Colonic mucosa (tissue), 4 donors: Measurements from ENCODE around the gene MPPED1. TPM values are rescaled to one million over a fixed set of nuclear protein-coding genes. Genes with fewer than 3 reads are reported as not detected.

Experiments used
- DNase-seq: peaks from one replicate; pipeline ENCODE4 v3.0.0-alpha.2; 2020
- H3K27ac ChIP-seq: fragments of 200-600 bp; one replicate; pipeline ENCODE4 v1.8.0; 2021
- H3K27me3 ChIP-seq: fragments of 200-600 bp; one replicate; pipeline ENCODE4 v1.8.0; 2021
- H3K36me3 ChIP-seq: fragments of 200-600 bp; one replicate; pipeline ENCODE4 v1.8.0; 2021
- H3K4me1 ChIP-seq: fragments of 200-600 bp; one replicate; pipeline ENCODE4 v1.8.0; 2021; ENCODE audit warnings: mild to moderate bottlenecking
- H3K4me3 ChIP-seq: fragments of 200-600 bp; one replicate; pipeline ENCODE4 v1.8.0; 2021
- H3K9ac ChIP-seq, 2 donors: one replicate each; pipeline ENCODE4 v1.7.0; 2013; ENCODE audit warnings: control low read depth in 2 of 2, low read depth in 2 of 2, low read length in 2 of 2
- H3K9me3 ChIP-seq: fragments of 200-600 bp; one replicate; pipeline ENCODE4 v1.8.0; 2021
- intact Hi-C: fragments of 100-400 bp; cut with DNase I; formaldehyde crosslinking; loops from one replicate; pipeline ENCODE4 v1.14.1; 2022
- total RNA-seq, 2 donors: library from RNA; stranded (reverse); fragmentation: NEBNext Ultra II Directional in 1 of 2; extraction: Animal tissue kit (Norgen Biotek cat#: 25700) in 1 of 2; gene quantifications; one replicate each; pipeline ENCODE4 v1.2.1, GENCODE V29; 2021
- TF ChIP-seq, protein P1 (sequence below): fragments of 200-600 bp; IDR thresholded peaks from one replicate; pipeline ENCODE4 v1.8.0; 2022; ENCODE audit warnings: antibody characterized with exemption, mild to moderate bottlenecking
- donor health status: healthy.
- donor health status: DM: no; HTN: no; CAD: no.
- donor health status: DM: no; HTN: no; CAD: no.

The MPPED1 gene
- total RNA-seq, 2 donors from 2014 or later = 0.05 TPM; not detected in 1

DNA sequence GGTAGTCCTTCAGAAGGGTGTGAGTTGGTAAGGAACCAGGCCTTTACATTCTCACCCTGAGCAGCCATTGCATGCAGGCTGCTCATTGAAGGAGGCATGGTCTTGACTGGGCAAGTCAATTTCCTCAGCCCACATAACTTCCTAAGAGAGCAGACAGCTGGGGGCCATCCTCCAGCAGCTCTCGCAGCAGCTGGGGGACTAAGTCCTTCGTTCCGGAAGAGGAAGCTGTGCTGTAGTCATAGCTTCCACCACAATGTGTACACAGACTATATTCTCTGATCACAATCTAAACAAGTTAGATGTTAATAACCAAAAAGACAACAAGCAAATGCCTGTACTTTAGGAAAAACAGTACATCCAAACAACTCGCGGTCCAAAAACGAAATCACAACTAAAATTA lies 30.1 kb upstream of the MPPED1 start:
- H3K9ac ChIP-seq = no peak overlapping the region
- no peaks in the 10 kb centered on the region for H3K36me3 ChIP-seq
- no peaks in the 10 kb centered on the region for H3K9me3 ChIP-seq
- no peak overlapping the region for H3K4me3 ChIP-seq
- TF ChIP-seq, protein P1, sequence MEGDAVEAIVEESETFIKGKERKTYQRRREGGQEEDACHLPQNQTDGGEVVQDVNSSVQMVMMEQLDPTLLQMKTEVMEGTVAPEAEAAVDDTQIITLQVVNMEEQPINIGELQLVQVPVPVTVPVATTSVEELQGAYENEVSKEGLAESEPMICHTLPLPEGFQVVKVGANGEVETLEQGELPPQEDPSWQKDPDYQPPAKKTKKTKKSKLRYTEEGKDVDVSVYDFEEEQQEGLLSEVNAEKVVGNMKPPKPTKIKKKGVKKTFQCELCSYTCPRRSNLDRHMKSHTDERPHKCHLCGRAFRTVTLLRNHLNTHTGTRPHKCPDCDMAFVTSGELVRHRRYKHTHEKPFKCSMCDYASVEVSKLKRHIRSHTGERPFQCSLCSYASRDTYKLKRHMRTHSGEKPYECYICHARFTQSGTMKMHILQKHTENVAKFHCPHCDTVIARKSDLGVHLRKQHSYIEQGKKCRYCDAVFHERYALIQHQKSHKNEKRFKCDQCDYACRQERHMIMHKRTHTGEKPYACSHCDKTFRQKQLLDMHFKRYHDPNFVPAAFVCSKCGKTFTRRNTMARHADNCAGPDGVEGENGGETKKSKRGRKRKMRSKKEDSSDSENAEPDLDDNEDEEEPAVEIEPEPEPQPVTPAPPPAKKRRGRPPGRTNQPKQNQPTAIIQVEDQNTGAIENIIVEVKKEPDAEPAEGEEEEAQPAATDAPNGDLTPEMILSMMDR = no peak
- no peak for DNase-seq
- intact Hi-C loops = no loop called here
- H3K27me3 ChIP-seq = peaks cover 2% of the 10 kb centered on the region
- H3K27ac ChIP-seq = no peak overlapping the region
- H3K4me1 ChIP-seq = no peaks in the 10 kb centered on the region

- H3K9me3 ChIP-seq = no peaks in the 10 kb centered on the region
- H3K27me3 ChIP-seq = peaks cover 6% of the 10 kb centered on the region
- DNase-seq = no peak
- H3K4me3 ChIP-seq = no peak overlapping the region
- TF ChIP-seq, protein P1 = no peak
- H3K9ac ChIP-seq = no peak overlapping the region
- no peaks in the 10 kb centered on the region for H3K36me3 ChIP-seq
- no peak overlapping the region for H3K27ac ChIP-seq
- H3K4me1 ChIP-seq = no peaks in the 10 kb centered on the region
- intact Hi-C loops = loop anchor here (2.0 to 5.0 kb wide), 3 partner anchors 110 to 442 kb away; no protein-coding TSS in a partner anchor
Measured at GRCh38 chr22:43384863-43385262, 27.0 kb upstream of the MPPED1 start.

DNA sequence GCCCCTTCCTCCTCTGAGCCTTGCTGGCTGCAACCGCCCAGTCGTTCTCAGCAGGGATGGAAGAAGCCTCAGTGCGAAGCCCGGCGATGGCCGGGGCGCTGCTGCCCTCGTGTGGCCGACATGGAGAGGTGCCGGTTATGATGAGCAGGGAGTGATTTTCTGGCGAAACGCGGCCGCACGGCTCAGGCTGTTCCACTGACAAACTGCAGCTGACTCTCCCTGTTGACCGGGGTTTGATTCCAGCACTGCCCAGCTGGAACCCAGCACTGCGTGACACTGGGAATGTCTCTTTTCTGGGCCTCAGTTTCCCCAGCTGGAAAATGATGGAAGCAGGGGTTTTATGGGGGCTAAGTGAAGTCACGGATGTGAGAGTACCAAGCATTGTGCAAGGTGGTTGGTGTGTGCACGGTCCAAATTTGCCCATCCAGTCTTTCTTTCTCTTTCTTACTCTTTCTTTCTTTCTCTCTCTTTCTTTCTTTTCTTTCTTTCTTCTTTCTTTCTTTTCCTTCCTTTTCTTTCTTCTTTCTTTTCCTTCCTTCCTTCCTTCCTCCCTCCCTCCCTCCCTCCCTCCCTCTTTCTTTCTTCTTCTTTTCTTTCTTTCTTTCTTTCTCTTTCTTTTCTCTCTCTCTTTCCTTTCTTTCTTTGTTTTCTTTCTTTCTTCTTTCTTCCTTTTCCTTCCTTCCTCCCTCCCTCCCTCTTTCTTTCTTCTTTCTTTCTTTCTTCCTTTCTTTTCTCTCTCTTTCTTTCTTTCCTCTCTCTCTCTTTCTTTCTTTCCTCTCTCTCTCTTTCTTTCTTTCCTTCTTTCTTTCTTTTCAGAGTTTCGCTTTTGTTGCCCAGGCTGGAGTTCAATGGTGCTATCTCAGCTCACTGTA lies 25.8 kb upstream of the MPPED1 start:
- TF ChIP-seq, protein P1 = peak; percentile 85
- intact Hi-C loops = loop anchor here (2.0 to 5.0 kb wide), 3 partner anchors 111 to 441 kb away; no protein-coding TSS in a partner anchor

DNA sequence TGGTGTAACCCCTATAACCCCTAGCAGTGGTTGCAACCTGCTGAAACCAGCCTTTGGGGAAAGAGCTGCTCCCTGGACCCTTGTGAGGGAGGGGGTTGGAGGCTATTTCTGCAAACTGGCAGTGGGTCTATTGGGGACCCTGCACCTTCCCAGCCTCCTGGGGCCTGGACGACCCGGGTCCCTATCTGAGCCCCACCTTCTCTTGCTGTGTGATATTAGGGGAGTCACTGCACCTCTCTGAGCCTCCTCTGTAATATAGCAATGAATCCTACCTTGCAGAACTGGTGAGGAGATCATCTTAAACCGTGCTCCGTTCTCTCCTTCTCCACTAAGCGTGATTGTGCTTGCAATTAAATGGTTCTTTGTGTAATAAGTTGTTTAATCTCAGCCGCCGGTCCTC lies 24.0 kb upstream of the MPPED1 start:
- Histone ChIP-seq H3K27ac (no peak overlapping the region), H3K27me3 (peaks cover 6% of the 10 kb centered on the region), H3K9ac (no peak overlapping the region), H3K36me3 (no peaks in the 10 kb centered on the region), H3K4me1 (no peaks in the 10 kb centered on the region), H3K4me3 (no peak overlapping the region), H3K9me3 (no peaks in the 10 kb centered on the region)
- intact Hi-C loops = loop anchor here (5.0 kb wide), 1 partner anchor 439 kb away; no protein-coding TSS in a partner anchor
- no peak for DNase-seq
- TF ChIP-seq, protein P1 = no peak

More for the DNA sequence above, 25.8 kb upstream of the MPPED1 start:
- H3K9ac ChIP-seq = no peak overlapping the region
- H3K4me1 ChIP-seq = no peaks in the 10 kb centered on the region
- no peaks in the 10 kb centered on the region for H3K36me3 ChIP-seq
- peak; percentile 72 for DNase-seq
- no peak overlapping the region for H3K4me3 ChIP-seq
- no peaks in the 10 kb centered on the region for H3K9me3 ChIP-seq
- no peak overlapping the region for H3K27ac ChIP-seq
- peaks cover 6% of the 10 kb centered on the region for H3K27me3 ChIP-seq

GRCh38 chr22:43388420-43388851 lies 23.4 kb upstream of the MPPED1 start:
- Histone ChIP-seq H3K36me3 (no peaks in the 10 kb centered on the region), H3K27ac (no peak overlapping the region), H3K4me1 (no peaks in the 10 kb centered on the region), H3K9ac (no peak overlapping the region), H3K27me3 (peaks cover 6% of the 10 kb centered on the region), H3K4me3 (no peak overlapping the region), H3K9me3 (no peaks in the 10 kb centered on the region)
- peak; percentile 69 for DNase-seq
- TF ChIP-seq, protein P1 = peak; percentile 97
- intact Hi-C loops = loop anchor here (5.0 kb wide), 1 partner anchor 439 kb away; no protein-coding TSS in a partner anchor
